ENCODE results near the gene MTSS2.
A peak's percentile ranks its signal among the peaks of the same experiment; 100 is the strongest.

Gene MTSS2, protein sequence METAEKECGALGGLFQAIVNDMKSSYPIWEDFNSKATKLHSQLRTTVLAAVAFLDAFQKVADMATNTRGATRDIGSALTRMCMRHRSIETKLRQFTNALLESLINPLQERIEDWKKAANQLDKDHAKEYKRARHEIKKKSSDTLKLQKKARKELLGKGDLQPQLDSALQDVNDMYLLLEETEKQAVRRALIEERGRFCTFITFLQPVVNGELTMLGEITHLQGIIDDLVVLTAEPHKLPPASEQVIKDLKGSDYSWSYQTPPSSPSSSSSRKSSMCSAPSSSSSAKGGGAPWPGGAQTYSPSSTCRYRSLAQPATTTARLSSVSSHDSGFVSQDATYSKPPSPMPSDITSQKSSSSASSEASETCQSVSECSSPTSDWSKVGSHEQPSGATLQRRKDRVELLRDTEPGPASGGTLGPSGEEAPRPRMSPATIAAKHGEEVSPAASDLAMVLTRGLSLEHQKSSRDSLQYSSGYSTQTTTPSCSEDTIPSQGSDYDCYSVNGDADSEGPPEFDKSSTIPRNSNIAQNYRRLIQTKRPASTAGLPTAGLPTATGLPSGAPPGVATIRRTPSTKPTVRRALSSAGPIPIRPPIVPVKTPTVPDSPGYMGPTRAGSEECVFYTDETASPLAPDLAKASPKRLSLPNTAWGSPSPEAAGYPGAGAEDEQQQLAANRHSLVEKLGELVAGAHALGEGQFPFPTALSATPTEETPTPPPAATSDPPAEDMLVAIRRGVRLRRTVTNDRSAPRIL

DNA sequence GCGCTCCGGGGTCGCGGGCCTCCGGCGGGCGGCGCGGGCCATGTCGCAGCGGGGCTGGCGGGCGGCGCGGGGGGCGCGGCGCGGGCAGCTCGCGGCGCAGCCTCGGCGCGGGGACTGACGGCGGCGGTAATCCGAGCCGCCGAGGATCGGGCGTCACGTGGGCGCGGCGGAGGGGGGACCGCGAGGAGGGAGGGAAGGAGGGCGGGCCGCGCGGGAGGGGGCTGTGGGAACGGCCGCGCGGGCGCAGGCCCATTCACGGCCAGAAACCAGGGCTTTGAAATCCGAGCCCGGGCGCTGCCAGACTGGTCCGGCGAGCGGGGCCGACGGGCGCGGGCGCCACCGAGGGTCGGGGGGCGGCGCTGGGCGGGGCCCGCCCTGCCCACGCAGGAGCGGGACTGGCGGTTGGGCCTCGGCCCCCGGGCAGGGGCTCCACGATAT, at the start of gene MTSS2:
Gene MTSS2, minus strand, starts transcription at position 116 of the 438 bp plus-strand sequence. CDS start 262 bp downstream, outside the sequence.
- peak within 1 kb of the TSS; percentile 98 for H3K27ac ChIP-seq (ENCODE audit: low read length)
- peaks cover 0 to 6% of the 10 kb centered on the region in 2 donors for H3K36me3 ChIP-seq (ENCODE audit: control insufficient read depth in 2 of 2, insufficient read depth in 2 of 2, low read length in 2 of 2)
- H3K4me1 ChIP-seq (ENCODE audit: control insufficient read depth, insufficient read depth, low read length) = peaks cover 89% of the 10 kb centered on the region
- peak within 1 kb of the TSS; percentile 89 to 91 for H3K4me3 ChIP-seq (ENCODE audit: low read length in 2 of 2)
- H3K9me3 ChIP-seq (ENCODE audit: control insufficient read depth in 2 of 2, low read length in 2 of 2) = no peaks in the 10 kb centered on the region
- peak within 1 kb of the TSS; percentile 80 to 82 for H3K9ac ChIP-seq (ENCODE audit: low read length in 2 of 2)
- H3K27me3 ChIP-seq (ENCODE audit: control insufficient read depth in 1 of 2, insufficient read depth in 2 of 2, low read length in 2 of 2) = no peaks in the 10 kb centered on the region

DNA sequence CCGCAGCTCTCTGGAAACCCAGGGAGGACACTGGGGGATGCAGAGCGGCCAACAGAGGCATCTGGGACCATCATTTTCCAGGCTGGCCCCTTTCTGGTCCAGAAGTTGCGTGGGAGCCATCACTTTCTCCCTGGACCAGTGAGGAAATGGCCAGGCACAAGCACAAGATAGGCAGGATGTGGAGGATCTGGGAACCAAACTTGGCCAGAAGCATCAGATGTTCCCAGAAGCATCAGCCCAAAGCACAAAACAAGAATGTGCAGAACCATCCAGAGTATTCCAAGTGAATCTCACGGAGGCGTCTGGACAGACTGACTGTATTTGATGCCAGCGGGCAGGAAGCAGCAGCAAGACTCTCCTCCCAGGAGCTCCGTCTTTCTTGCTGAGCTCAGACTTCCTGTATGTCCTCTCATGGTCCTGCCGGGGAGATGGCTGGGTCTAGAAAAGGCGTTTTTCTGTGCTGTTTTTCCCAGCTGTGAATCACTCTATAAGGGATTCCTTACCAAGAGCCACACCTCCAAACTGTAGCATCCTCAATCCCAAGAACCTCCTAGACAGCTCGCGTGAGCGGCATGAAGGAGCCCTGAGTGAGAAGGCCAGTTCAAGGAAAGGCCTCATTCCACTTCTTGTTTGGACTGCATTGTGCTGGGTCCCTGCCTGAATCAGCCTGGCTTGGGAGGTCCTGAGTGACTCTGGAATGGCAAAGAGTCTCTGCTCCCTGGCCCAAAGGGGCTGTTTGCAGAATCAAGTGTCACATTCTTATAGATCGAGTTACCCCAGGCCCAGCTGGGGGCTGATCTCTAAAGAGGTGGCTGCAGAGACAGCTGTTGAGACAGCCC, 49.5 kb upstream of the MTSS2 start:
- Histone ChIP-seq H3K4me3 (ENCODE audit: low read length in 2 of 2) (no peak overlapping the region), H3K36me3 (ENCODE audit: control insufficient read depth in 2 of 2, insufficient read depth in 2 of 2, low read length in 2 of 2) (peaks cover 5 to 8% of the 10 kb centered on the region in 2 donors), H3K4me1 (ENCODE audit: control insufficient read depth, insufficient read depth, low read length) (peaks cover 46% of the 10 kb centered on the region), H3K27ac (ENCODE audit: low read length) (peak overlapping the region; percentile 98), H3K27me3 (ENCODE audit: control insufficient read depth in 1 of 2, insufficient read depth in 2 of 2, low read length in 2 of 2) (no peaks in the 10 kb centered on the region), H3K9ac (ENCODE audit: low read length in 2 of 2) (peak overlapping the region in 1 of 2 donors; percentile 47), H3K9me3 (ENCODE audit: control insufficient read depth in 2 of 2, low read length in 2 of 2) (no peaks in the 10 kb centered on the region)

DNA sequence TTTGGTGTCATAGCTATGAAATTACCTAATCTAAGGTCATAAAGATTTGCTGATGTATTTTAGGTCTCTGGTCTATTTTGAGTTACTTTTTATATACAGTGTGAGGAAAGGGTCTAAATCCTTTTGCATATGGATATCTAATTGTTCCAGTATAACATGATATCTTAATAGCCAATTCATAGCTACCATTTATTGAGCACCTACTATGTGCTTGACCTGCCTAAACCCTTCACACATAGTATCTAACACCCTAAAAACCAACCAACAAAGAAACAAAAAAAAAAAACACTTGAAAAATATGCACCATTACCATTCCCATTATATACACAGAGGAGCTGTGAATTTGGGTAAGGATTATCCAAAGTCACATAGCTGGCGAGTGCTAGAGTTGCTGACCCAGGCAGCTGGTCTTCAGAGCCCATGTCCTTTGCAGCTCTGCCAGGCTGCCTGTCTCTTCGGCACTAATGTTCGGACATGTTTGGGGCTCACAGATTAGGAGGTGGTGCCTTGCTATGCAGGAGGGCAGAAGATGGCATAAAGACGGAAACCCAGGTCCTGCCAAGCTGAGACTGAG, 48.8 kb upstream of the MTSS2 start:
- Histone ChIP-seq H3K9ac (ENCODE audit: low read length in 2 of 2) (no peak overlapping the region), H3K4me1 (ENCODE audit: control insufficient read depth, insufficient read depth, low read length) (peaks cover 45% of the 10 kb centered on the region), H3K36me3 (ENCODE audit: control insufficient read depth in 2 of 2, insufficient read depth in 2 of 2, low read length in 2 of 2) (peaks cover 5 to 8% of the 10 kb centered on the region in 2 donors), H3K27ac (ENCODE audit: low read length) (peak overlapping the region; percentile 98), H3K9me3 (ENCODE audit: control insufficient read depth in 2 of 2, low read length in 2 of 2) (no peaks in the 10 kb centered on the region), H3K27me3 (ENCODE audit: control insufficient read depth in 1 of 2, insufficient read depth in 2 of 2, low read length in 2 of 2) (no peaks in the 10 kb centered on the region), H3K4me3 (ENCODE audit: low read length in 2 of 2) (no peak overlapping the region)

DNA sequence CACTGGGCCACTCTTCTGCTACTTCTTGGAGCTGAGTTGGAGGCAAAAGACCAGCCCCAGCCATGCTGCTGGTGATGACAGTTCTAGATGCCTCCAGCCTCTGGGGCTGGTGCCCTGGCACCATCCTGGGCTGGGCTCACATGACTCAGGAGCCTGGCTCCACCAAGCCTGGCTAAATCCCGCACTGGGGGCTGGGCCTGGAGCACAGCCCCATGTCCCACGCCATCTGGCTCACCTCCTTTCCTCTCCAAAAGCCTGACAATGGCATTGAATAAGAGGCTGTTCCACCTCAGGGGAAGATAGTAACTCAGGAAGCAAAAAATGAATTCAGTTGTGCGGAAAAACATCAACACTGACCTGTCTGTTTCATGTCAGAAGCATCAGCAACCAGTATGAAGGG, 45.1 kb upstream of the MTSS2 start:
- Histone ChIP-seq H3K4me3 (ENCODE audit: low read length in 2 of 2) (no peak overlapping the region), H3K36me3 (ENCODE audit: control insufficient read depth in 2 of 2, insufficient read depth in 2 of 2, low read length in 2 of 2) (peaks cover 5 to 8% of the 10 kb centered on the region in 2 donors), H3K9ac (ENCODE audit: low read length in 2 of 2) (no peak overlapping the region), H3K27ac (ENCODE audit: low read length) (no peak overlapping the region), H3K9me3 (ENCODE audit: control insufficient read depth in 2 of 2, low read length in 2 of 2) (no peaks in the 10 kb centered on the region), H3K4me1 (ENCODE audit: control insufficient read depth, insufficient read depth, low read length) (peaks cover 30% of the 10 kb centered on the region), H3K27me3 (ENCODE audit: control insufficient read depth in 1 of 2, insufficient read depth in 2 of 2, low read length in 2 of 2) (no peaks in the 10 kb centered on the region)

DNA sequence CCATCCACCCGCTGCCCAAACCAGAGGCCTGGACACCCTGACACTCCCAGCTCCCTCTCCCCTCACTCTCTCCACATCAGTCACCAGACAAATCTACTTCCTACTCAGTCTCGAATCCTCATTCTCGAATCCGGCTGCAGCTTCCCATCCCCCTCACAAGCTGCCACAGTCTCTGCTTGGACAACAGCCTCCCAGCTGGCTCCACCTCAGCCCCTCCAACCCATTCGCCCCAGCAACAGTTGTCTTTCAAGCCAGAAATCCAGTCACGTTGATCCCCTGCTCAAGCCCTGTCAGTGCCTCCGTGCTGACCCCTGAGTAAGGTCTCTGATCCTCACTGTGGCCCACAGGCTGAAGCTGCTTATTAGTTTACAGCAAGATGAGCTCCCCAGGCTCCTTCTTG, 44.2 kb upstream of the MTSS2 start:
- Histone ChIP-seq H3K9me3 (ENCODE audit: control insufficient read depth in 2 of 2, low read length in 2 of 2) (no peaks in the 10 kb centered on the region), H3K4me3 (ENCODE audit: low read length in 2 of 2) (no peak overlapping the region), H3K36me3 (ENCODE audit: control insufficient read depth in 2 of 2, insufficient read depth in 2 of 2, low read length in 2 of 2) (peaks cover 5 to 8% of the 10 kb centered on the region in 2 donors), H3K9ac (ENCODE audit: low read length in 2 of 2) (no peak overlapping the region), H3K27me3 (ENCODE audit: control insufficient read depth in 1 of 2, insufficient read depth in 2 of 2, low read length in 2 of 2) (no peaks in the 10 kb centered on the region), H3K27ac (ENCODE audit: low read length) (no peak overlapping the region), H3K4me1 (ENCODE audit: control insufficient read depth, insufficient read depth, low read length) (peaks cover 30% of the 10 kb centered on the region)

DNA sequence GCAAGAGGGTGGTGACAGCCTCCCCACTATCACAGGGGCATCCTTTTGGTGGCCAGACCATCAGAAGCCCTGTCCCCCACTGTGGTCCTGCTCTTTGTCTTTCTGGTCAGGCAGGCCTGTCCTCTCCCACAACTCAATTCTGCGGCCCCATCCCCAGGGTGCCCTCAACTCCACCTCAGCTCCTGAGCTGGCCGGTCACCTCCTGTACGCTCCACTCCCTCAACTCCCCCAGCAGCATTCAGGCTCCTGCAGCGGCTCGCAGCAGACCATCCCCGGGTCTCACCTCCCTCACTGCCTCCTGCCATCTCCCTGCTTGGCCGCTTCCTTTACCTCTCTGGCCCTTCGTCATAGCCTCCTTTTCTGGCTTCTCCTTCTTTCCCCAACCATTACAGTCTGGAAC, 43.4 kb upstream of the MTSS2 start:
- Histone ChIP-seq H3K9me3 (ENCODE audit: control insufficient read depth in 2 of 2, low read length in 2 of 2) (no peaks in the 10 kb centered on the region), H3K27me3 (ENCODE audit: control insufficient read depth in 1 of 2, insufficient read depth in 2 of 2, low read length in 2 of 2) (no peaks in the 10 kb centered on the region), H3K9ac (ENCODE audit: low read length in 2 of 2) (no peak overlapping the region), H3K36me3 (ENCODE audit: control insufficient read depth in 2 of 2, insufficient read depth in 2 of 2, low read length in 2 of 2) (peaks cover 5 to 8% of the 10 kb centered on the region in 2 donors), H3K4me1 (ENCODE audit: control insufficient read depth, insufficient read depth, low read length) (peaks cover 30% of the 10 kb centered on the region), H3K4me3 (ENCODE audit: low read length in 2 of 2) (no peak overlapping the region), H3K27ac (ENCODE audit: low read length) (no peak overlapping the region)

DNA sequence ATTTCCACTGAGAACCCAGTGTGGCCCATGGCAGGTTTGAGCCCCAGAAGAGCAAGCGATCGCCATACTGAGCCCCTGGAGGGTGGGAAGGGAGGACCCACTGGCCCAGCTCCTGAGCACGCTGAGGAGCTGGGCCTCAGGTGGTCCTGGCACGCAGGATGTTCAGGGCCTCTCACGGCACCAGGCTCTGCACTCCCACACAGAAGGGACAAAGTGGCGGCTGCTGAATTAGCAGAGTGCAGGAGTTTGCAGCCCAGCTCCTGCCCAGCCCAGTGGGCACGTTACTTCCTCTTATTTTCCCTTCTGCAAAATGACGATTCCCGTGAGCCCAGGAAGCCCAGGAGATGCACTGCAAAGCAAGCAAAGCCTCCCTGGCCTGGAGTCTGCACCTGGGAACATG, 42.3 kb upstream of the MTSS2 start:
- H3K4me3 ChIP-seq (ENCODE audit: low read length in 2 of 2) = no peak overlapping the region
- H3K9me3 ChIP-seq (ENCODE audit: control insufficient read depth in 2 of 2, low read length in 2 of 2) = no peaks in the 10 kb centered on the region
- H3K27me3 ChIP-seq (ENCODE audit: control insufficient read depth in 1 of 2, insufficient read depth in 2 of 2, low read length in 2 of 2) = no peaks in the 10 kb centered on the region
- no peak overlapping the region for H3K9ac ChIP-seq (ENCODE audit: low read length in 2 of 2)
- no peak overlapping the region for H3K27ac ChIP-seq (ENCODE audit: low read length)
- H3K4me1 ChIP-seq (ENCODE audit: control insufficient read depth, insufficient read depth, low read length) = peaks cover 33% of the 10 kb centered on the region
- peaks cover 5 to 8% of the 10 kb centered on the region in 2 donors for H3K36me3 ChIP-seq (ENCODE audit: control insufficient read depth in 2 of 2, insufficient read depth in 2 of 2, low read length in 2 of 2)

DNA sequence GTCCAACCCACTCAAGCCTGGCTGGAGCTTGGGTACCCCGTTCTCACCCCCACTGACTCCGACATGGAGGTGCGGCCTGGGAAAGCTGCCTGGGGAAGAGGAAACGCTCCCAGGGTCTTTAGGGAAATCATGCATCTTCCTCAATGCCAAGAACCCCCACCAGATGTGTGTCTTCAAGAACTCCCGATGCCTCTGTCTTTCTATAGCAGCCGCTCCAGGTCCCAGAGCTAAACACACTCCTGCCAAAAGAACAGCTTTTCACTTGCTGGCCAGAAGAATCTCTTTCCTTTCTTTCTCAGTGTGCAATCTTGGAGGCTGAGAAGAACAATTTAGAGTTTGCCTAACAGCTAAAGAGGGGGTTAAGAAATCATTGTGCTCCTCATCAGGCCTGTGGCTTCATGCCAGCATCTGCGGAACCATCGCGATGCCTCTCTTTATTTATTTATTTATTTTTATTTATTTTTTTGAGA, 41.1 kb upstream of the MTSS2 start:
- no peaks in the 10 kb centered on the region for H3K27me3 ChIP-seq (ENCODE audit: control insufficient read depth in 1 of 2, insufficient read depth in 2 of 2, low read length in 2 of 2)
- peak overlapping the region in 1 of 2 donors; percentile 47 for H3K4me3 ChIP-seq (ENCODE audit: low read length in 2 of 2)
- peak overlapping the region; percentile 92 for H3K27ac ChIP-seq (ENCODE audit: low read length)
- H3K9me3 ChIP-seq (ENCODE audit: control insufficient read depth in 2 of 2, low read length in 2 of 2) = no peaks in the 10 kb centered on the region
- no peak overlapping the region for H3K9ac ChIP-seq (ENCODE audit: low read length in 2 of 2)
- H3K4me1 ChIP-seq (ENCODE audit: control insufficient read depth, insufficient read depth, low read length) = peaks cover 33% of the 10 kb centered on the region
- H3K36me3 ChIP-seq (ENCODE audit: control insufficient read depth in 2 of 2, insufficient read depth in 2 of 2, low read length in 2 of 2) = peaks cover 5 to 10% of the 10 kb centered on the region in 2 donors

DNA sequence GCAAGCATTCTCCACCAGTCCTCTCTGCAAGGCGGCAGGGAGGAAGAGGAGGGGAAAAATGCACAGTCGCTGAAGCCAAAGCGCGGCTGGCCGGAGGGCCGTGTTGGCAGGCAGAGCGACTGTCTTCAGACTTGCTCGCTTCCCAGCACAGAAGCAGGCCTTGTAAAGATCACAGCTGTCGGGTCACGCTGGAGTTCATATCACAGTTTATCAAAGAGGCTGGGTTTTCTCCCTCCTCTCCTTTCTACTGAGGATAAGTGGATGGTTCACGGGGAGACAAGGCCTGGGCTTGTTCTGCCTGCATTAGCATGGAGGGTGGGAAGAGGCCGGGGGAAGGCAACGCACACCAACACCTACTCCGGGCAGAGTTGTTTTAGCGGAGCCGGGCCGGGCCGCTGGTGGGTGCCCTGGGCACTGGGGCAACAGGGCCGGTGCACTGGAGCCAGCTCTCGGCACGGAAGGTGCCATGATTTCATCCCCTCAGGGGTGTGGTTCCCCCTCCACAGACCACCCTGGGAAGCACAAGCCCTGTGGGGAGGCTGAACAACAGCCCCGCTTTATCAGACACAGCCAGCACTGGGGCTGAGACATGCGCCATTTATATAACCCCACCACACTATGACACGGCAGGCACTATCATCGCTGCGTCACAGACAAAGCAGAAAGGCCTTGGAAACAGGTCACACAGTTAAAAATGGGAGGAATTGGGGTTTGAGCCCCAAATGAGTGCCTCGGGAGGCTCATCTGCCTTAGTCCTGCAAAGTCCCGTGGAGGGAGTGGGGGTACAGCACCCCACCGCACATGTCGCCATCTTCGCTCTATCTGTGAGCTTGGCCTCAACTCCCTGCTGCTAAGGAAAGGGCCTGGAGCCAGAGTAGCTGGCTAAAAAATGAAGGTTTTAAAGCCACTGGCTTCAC, 40.3 kb upstream of the MTSS2 start:
- H3K9me3 ChIP-seq (ENCODE audit: control insufficient read depth in 2 of 2, low read length in 2 of 2) = no peaks in the 10 kb centered on the region
- H3K4me3 ChIP-seq (ENCODE audit: low read length in 2 of 2) = peak overlapping the region in 1 of 2 donors; percentile 47
- H3K27ac ChIP-seq (ENCODE audit: low read length) = peak overlapping the region; percentile 92
- peak overlapping the region; percentile 42 to 62 for H3K9ac ChIP-seq (ENCODE audit: low read length in 2 of 2)
- no peaks in the 10 kb centered on the region for H3K27me3 ChIP-seq (ENCODE audit: control insufficient read depth in 1 of 2, insufficient read depth in 2 of 2, low read length in 2 of 2)
- peaks cover 33% of the 10 kb centered on the region for H3K4me1 ChIP-seq (ENCODE audit: control insufficient read depth, insufficient read depth, low read length)
- H3K36me3 ChIP-seq (ENCODE audit: control insufficient read depth in 2 of 2, insufficient read depth in 2 of 2, low read length in 2 of 2) = peaks cover 5 to 7% of the 10 kb centered on the region in 2 donors
